Measurements from ENCODE around the gene NDUFA11.

Gene NDUFA11

GRCh38 chr19:5910638-5910907, 7.0 kb upstream of the NDUFA11 start:
- H3K9ac ChIP-seq (ENCODE audit: low read length), result no peak overlapping the region

GRCh38 chr19:5908773-5909442, 5.3 kb upstream of the NDUFA11 start:
- H4K20me1 ChIP-seq (ENCODE audit: insufficient read depth, low read length), result no peaks in the 10 kb centered on the region
- H3K9me3 ChIP-seq (ENCODE audit: insufficient read depth, low read length), result no peaks in the 10 kb centered on the region
- TF ChIP-seq EZH2phosphoT487 (IDR thresholded peaks at IDR 0.05; ENCODE audit: low read depth), result no peak
- TF ChIP-seq, protein P1, sequence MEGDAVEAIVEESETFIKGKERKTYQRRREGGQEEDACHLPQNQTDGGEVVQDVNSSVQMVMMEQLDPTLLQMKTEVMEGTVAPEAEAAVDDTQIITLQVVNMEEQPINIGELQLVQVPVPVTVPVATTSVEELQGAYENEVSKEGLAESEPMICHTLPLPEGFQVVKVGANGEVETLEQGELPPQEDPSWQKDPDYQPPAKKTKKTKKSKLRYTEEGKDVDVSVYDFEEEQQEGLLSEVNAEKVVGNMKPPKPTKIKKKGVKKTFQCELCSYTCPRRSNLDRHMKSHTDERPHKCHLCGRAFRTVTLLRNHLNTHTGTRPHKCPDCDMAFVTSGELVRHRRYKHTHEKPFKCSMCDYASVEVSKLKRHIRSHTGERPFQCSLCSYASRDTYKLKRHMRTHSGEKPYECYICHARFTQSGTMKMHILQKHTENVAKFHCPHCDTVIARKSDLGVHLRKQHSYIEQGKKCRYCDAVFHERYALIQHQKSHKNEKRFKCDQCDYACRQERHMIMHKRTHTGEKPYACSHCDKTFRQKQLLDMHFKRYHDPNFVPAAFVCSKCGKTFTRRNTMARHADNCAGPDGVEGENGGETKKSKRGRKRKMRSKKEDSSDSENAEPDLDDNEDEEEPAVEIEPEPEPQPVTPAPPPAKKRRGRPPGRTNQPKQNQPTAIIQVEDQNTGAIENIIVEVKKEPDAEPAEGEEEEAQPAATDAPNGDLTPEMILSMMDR (IDR thresholded peaks at IDR 0.05; ENCODE audit: low read depth, low read length), result no peak
- H3K36me3 ChIP-seq (replicated peaks; ENCODE audit: low read depth, low read length), result peaks cover 10% of the 10 kb centered on the region
- H3K4me1 ChIP-seq (ENCODE audit: low read length), result no peaks in the 10 kb centered on the region
- no peaks in the 10 kb centered on the region for H3K79me2 ChIP-seq (ENCODE audit: low read length)
- H3K9ac ChIP-seq (ENCODE audit: low read length), result no peak overlapping the region
- H3K27me3 ChIP-seq (ENCODE audit: low read depth, low read length), result no peaks in the 10 kb centered on the region
- H2AFZ ChIP-seq (ENCODE audit: low read depth, low read length), result no peak overlapping the region
- H3K4me2 ChIP-seq (ENCODE audit: low read length), result no peak overlapping the region
- H3K27ac ChIP-seq (ENCODE audit: low read length), result no peak overlapping the region
- no peak overlapping the region for H3K4me3 ChIP-seq (ENCODE audit: low read length)

More at GRCh38 chr19:5910638-5910907, 7.0 kb upstream of the NDUFA11 start:
- no peak overlapping the region for H3K4me3 ChIP-seq (ENCODE audit: low read length)
- H3K27me3 ChIP-seq (ENCODE audit: low read depth, low read length), result no peaks in the 10 kb centered on the region
- no peak for TF ChIP-seq EZH2phosphoT487 (IDR thresholded peaks at IDR 0.05; ENCODE audit: low read depth)
- TF ChIP-seq, protein P1 (IDR thresholded peaks at IDR 0.05; ENCODE audit: low read depth, low read length), result no peak
- H4K20me1 ChIP-seq (ENCODE audit: insufficient read depth, low read length), result no peaks in the 10 kb centered on the region
- H3K4me1 ChIP-seq (ENCODE audit: low read length), result no peaks in the 10 kb centered on the region
- H3K27ac ChIP-seq (ENCODE audit: low read length), result no peak overlapping the region
- no peak overlapping the region for H3K4me2 ChIP-seq (ENCODE audit: low read length)
- H3K79me2 ChIP-seq (ENCODE audit: low read length), result no peaks in the 10 kb centered on the region
- peaks cover 21% of the 10 kb centered on the region for H3K36me3 ChIP-seq (replicated peaks; ENCODE audit: low read depth, low read length)
- H2AFZ ChIP-seq (ENCODE audit: low read depth, low read length), result no peak overlapping the region
- no peaks in the 10 kb centered on the region for H3K9me3 ChIP-seq (ENCODE audit: insufficient read depth, low read length)

DNA sequence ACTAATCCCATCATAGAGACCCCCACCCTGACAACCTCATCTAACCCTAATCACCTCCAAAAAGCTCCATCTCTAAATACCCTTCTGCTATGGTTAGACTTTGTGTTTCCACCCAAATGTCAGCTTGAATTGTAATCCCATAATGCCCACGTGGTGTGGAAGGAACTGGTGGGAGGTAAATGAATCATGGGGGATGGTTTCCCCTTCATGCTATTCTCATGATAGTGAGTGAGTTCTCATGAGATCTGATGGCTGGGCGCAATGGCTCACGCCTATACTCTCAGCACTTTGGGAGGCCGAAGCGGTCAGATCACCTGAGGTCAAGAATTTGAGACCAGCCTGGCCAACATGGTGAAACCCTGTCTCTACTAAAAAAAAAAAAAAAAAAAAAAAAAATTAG, 3.7 kb upstream of the NDUFA11 start:
- peaks cover 14% of the 10 kb centered on the region for H3K79me2 ChIP-seq (ENCODE audit: low read length)
- no peak overlapping the region for H3K27ac ChIP-seq (ENCODE audit: low read length)
- no peaks in the 10 kb centered on the region for H4K20me1 ChIP-seq (ENCODE audit: insufficient read depth, low read length)
- H3K27me3 ChIP-seq (ENCODE audit: low read depth, low read length), result no peaks in the 10 kb centered on the region
- no peak overlapping the region for H3K4me3 ChIP-seq (ENCODE audit: low read length)
- peaks cover 6% of the 10 kb centered on the region for H3K36me3 ChIP-seq (replicated peaks; ENCODE audit: low read depth, low read length)
- H2AFZ ChIP-seq (ENCODE audit: low read depth, low read length), result no peak overlapping the region
- TF ChIP-seq, protein P1 (IDR thresholded peaks at IDR 0.05; ENCODE audit: low read depth, low read length), result no peak
- no peak for TF ChIP-seq EZH2phosphoT487 (IDR thresholded peaks at IDR 0.05; ENCODE audit: low read depth)
- H3K9ac ChIP-seq (ENCODE audit: low read length), result no peak overlapping the region
- H3K4me2 ChIP-seq (ENCODE audit: low read length), result no peak overlapping the region
- peaks cover 6% of the 10 kb centered on the region for H3K4me1 ChIP-seq (ENCODE audit: low read length)
- H3K9me3 ChIP-seq (ENCODE audit: insufficient read depth, low read length), result no peaks in the 10 kb centered on the region

DNA sequence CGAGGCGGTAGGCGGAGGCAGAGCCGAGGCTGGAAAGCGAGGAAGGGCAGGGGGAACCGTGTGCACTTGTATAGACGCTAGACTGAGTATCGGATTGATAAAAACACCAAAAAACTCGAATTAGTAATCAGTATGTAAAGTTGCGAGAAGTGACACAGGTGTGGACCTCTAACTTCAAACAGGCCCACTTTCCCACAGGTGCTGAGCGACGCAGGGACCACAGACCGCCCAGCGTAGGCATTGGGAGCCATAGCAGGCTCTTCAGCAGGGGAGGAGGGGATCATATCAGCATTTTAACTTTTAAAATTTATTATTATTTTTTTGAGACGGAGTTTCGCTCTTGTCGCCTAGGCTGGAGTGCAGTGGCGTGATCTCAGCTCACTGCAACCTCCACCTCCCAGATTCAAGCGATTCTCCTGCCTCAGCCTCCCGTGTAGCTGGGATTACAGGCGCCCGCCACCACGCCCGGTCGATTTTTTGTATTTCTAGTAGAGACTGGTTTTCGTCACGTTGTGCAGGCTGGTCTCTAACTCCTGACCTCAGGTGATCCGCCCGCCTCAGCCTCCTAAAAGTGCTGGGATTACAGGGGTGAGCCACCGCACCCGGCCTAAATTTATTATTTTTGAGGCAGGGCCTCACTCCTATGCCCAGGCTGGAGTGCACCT, 1.7 kb upstream of the NDUFA11 start:
- Histone ChIP-seq H3K79me2 (ENCODE audit: low read length) (peaks cover 32% of the 10 kb centered on the region), H2AFZ (ENCODE audit: low read depth, low read length) (peak overlapping the region; percentile 22; the same call in 1 of the 2 replicates), H3K4me2 (ENCODE audit: low read length) (peak overlapping the region; percentile 87), H3K9me3 (ENCODE audit: insufficient read depth, low read length) (no peaks in the 10 kb centered on the region), H3K4me3 (ENCODE audit: low read length) (peak overlapping the region; percentile 93), H3K27me3 (ENCODE audit: low read depth, low read length) (no peaks in the 10 kb centered on the region), H3K27ac (ENCODE audit: low read length) (no peak overlapping the region), H3K9ac (ENCODE audit: low read length) (peak overlapping the region; percentile 58), H3K36me3 (replicated peaks; ENCODE audit: low read depth, low read length) (peaks cover 7% of the 10 kb centered on the region), H3K4me1 (ENCODE audit: low read length) (peaks cover 6% of the 10 kb centered on the region), H4K20me1 (ENCODE audit: insufficient read depth, low read length) (no peaks in the 10 kb centered on the region)
- no peak for TF ChIP-seq EZH2phosphoT487 (IDR thresholded peaks at IDR 0.05; ENCODE audit: low read depth)
- TF ChIP-seq, protein P1 (IDR thresholded peaks at IDR 0.05; ENCODE audit: low read depth, low read length), result no peak

Measured in OCI-LY3 (cell line).